Spleen (tissue), 11 donors: Measurements from ENCODE around the gene LYRM4. TPM values are rescaled to one million over a fixed set of nuclear protein-coding genes. Genes with fewer than 3 reads are reported as not detected.
A peak's percentile ranks its signal among the peaks of the same experiment; 100 is the strongest.

Experiments
- DNase-seq: peaks from one replicate; pipeline ENCODE4 v3.0.0-alpha.2; 2020
- H3K27ac ChIP-seq, 8 donors: fragments of 200-600 bp; sonication (generic) in 7 of 8; 1 replicate in 4 of 8; 2 replicates in 4 of 8; pipeline versions ENCODE4 v1.5.0 to v1.8.0; 2016 to 2021; ENCODE audit warnings: inconsistent platforms in 4 of 8, mild to moderate bottlenecking in 4 of 8, moderate library complexity in 1 of 8
- H3K27me3 ChIP-seq, 7 donors: fragments of 200-600 bp; sonication (generic) in 6 of 7; replicated peaks in 1 of 7; 1 replicate in 4 of 7; 2 replicates in 3 of 7; pipeline versions ENCODE4 v1.5.0 to v1.8.0; 2016 to 2021; ENCODE audit warnings: inconsistent platforms in 3 of 7, mild to moderate bottlenecking in 1 of 7
- H3K36me3 ChIP-seq, 6 donors: fragments of 200-600 bp; sonication (generic) in 5 of 6; 1 replicate in 4 of 6; 2 replicates in 2 of 6; pipeline versions ENCODE4 v1.5.0 to v1.8.0; 2016 to 2021; ENCODE audit warnings: inconsistent platforms in 2 of 6
- H3K4me1 ChIP-seq, 6 donors: fragments of 200-600 bp; sonication (generic) in 5 of 6; 1 replicate in 3 of 6; 2 replicates in 3 of 6; pipeline versions ENCODE4 v1.5.0 to v1.8.0; 2016 to 2021; ENCODE audit warnings: inconsistent platforms in 3 of 6
- H3K4me3 ChIP-seq, 8 donors: fragments of 200-600 bp; sonication (generic) in 7 of 8; 1 replicate in 4 of 8; 2 replicates in 4 of 8; pipeline versions ENCODE4 v1.5.0 to v1.8.0; 2016 to 2021; ENCODE audit warnings: inconsistent platforms in 4 of 8, mild to moderate bottlenecking in 4 of 8, moderate library complexity in 2 of 8
- H3K9me3 ChIP-seq, 8 donors: fragments of 200-600 bp; sonication (generic) in 7 of 8; 1 replicate in 4 of 8; 2 replicates in 4 of 8; pipeline versions ENCODE4 v1.5.0 to v1.8.0; 2016 to 2021; ENCODE audit warnings: inconsistent platforms in 4 of 8
- POLR2A ChIP-seq, 3 donors: fragments of 450-650 bp; IDR thresholded peaks; one replicate each; pipeline ENCODE4 v1.5.1; 2017; ENCODE audit warnings: antibody characterized with exemption in 3 of 3, mild to moderate bottlenecking in 1 of 3
- POLR2AphosphoS5 ChIP-seq, 3 donors: sonication (generic); formaldehyde crosslinking; IDR thresholded peaks; one replicate each; pipeline ENCODE4 v1.5.1; 2017; ENCODE audit warnings: antibody characterized with exemption in 3 of 3
- WGBS, 5 donors: extraction: QIAGEN DNeasy Blood & Tissue Kit in 3 of 5; methylation state at CpG; one replicate each; pipeline versions ENCODE4 v1.1.5 to v1.1.7; 2013 to 2018; 5-methylcytosine and 5-hydroxymethylcytosine counted together
- intact Hi-C: fragments of 100-400 bp; cut with DNase I; formaldehyde crosslinking; loops from one replicate; pipeline ENCODE4 v1.15.0; 2023; ENCODE audit warnings: low total_unique reads
- polyA plus RNA-seq, 3 donors: library from polyadenylated mRNA; stranded (reverse); fragments of 200-250 nt; gene quantifications; one replicate each; pipeline ENCODE4 v1.2.1, GENCODE V29; 2013
- total RNA-seq, 7 donors: library from RNA; depleted of rRNA in 3 of 7; stranded (reverse); fragments of >200 nt in 3 of 7; fragmentation: NEBNext Ultra II Directional in 4 of 7; extraction: Animal tissue kit (Norgen Biotek cat#: 25700) in 4 of 7; gene quantifications; one replicate each; pipeline versions ENCODE4 v1.1.0 to v1.2.1, GENCODE V29; 2016 to 2021
- TF ChIP-seq, protein P1 (sequence below), 11 experiments: fragments of 200-600 bp in 7 of 11; fragments of 450-650 bp in 4 of 11; sonication (generic) in 4 of 11; IDR thresholded peaks in 8 of 11; conservative IDR thresholded peaks in 3 of 11; 1 replicate in 7 of 11; 2 replicates in 4 of 11; pipeline versions ENCODE4 v1.4.0 to v1.8.0; 2016 to 2021; ENCODE audit warnings: antibody characterized with exemption in 11 of 11, inconsistent platforms in 4 of 11, mild to moderate bottlenecking in 1 of 11
- donor health status: healthy with polysubstance abuse.
- donor health status: DM: no; HTN: no; CAD: no; lungs with moderate emphysema.
- donor health status: DM: no; HTN: no; CAD: no.
- donor health status: Bipolar disorder and iron deficiency.
- donor health status: healthy.
- donor health status: DM: no; HTN: no; CAD: no.
- donor health status: DM: yes; HTN: yes; CAD: no.

LYRM4 gene
- total and polyA plus RNA-seq, 10 donors, result 32.1 to 58.1 (median 38.7) TPM

DNA sequence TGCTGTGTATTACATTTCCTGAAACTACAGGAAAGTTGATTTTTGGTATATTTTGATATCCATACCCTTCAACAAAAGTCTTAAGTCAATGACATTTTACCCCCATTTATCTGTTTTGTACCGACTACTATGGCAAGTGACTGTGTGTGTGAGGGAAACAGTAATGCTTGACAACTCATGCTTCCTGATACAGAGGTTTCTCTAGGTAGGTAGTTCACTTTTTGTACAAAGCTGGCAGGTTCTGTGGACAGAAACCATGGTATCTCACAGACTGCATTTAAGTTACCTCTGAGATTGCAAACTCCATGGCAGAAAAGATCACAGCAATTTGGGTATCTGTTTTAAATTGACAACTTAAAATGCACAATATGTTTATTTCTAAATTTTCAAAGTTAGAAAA, 29.3 kb upstream of the LYRM4 start:
- Histone ChIP-seq H3K27ac (no peak overlapping the region), H3K9me3 (no peaks in the 10 kb centered on the region), H3K4me3 (no peak overlapping the region), H3K36me3 (no peaks in the 10 kb centered on the region), H3K4me1 (peaks cover 7 to 42% (median 22%) of the 10 kb centered on the region in 6 donors), H3K27me3 (no peaks in the 10 kb centered on the region)
- WGBS, 5 donors, result 56 to 86% (median 70%) methylated on average over 1 of the region's 1 CpG
- intact Hi-C loops, result no loop called here
- no peak for DNase-seq
- no peak for TF ChIP-seq POLR2A (IDR thresholded peaks at IDR 0.05)

DNA sequence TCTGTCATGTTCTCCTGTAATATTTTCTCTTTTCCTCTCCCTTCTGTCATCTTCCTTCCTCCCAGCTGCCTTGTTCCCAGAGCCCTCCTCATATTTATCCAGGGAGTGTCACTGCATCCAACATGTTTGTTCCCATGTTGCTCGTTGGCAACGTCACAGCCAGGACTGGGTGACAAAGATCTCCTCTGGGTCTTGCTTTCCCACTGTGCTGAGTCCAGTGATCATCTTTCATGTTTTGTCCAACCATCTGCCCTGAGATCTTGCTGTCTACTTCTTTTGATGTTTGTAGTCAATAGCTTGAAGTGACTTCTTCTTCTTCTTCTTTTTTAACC, 27.2 kb upstream of the LYRM4 start:
- H3K27ac ChIP-seq, result peak overlapping the region in 7 of 8 donors; percentile 26 to 67 (median 50)
- intact Hi-C loops, result no loop called here
- TF ChIP-seq POLR2AphosphoS5 (IDR thresholded peaks at IDR 0.05) (no peak), POLR2A (IDR thresholded peaks at IDR 0.05) (no peak)
- TF ChIP-seq, protein P1, sequence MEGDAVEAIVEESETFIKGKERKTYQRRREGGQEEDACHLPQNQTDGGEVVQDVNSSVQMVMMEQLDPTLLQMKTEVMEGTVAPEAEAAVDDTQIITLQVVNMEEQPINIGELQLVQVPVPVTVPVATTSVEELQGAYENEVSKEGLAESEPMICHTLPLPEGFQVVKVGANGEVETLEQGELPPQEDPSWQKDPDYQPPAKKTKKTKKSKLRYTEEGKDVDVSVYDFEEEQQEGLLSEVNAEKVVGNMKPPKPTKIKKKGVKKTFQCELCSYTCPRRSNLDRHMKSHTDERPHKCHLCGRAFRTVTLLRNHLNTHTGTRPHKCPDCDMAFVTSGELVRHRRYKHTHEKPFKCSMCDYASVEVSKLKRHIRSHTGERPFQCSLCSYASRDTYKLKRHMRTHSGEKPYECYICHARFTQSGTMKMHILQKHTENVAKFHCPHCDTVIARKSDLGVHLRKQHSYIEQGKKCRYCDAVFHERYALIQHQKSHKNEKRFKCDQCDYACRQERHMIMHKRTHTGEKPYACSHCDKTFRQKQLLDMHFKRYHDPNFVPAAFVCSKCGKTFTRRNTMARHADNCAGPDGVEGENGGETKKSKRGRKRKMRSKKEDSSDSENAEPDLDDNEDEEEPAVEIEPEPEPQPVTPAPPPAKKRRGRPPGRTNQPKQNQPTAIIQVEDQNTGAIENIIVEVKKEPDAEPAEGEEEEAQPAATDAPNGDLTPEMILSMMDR (IDR thresholded peaks at IDR 0.05 in 8 of 11, conservative IDR thresholded peaks at IDR 0.05 in 3 of 11), result no peak
- H3K36me3 ChIP-seq, result no peaks in the 10 kb centered on the region
- no peaks in the 10 kb centered on the region for H3K27me3 ChIP-seq
- H3K4me1 ChIP-seq, result peaks cover 0 to 27% (median 12%) of the 10 kb centered on the region in 6 donors
- no peak overlapping the region for H3K4me3 ChIP-seq
- DNase-seq, result no peak
- H3K9me3 ChIP-seq, result no peaks in the 10 kb centered on the region
- 79 to 92% (median 91%) methylated on average over 2 of the region's 2 CpGs for WGBS, 5 donors

DNA sequence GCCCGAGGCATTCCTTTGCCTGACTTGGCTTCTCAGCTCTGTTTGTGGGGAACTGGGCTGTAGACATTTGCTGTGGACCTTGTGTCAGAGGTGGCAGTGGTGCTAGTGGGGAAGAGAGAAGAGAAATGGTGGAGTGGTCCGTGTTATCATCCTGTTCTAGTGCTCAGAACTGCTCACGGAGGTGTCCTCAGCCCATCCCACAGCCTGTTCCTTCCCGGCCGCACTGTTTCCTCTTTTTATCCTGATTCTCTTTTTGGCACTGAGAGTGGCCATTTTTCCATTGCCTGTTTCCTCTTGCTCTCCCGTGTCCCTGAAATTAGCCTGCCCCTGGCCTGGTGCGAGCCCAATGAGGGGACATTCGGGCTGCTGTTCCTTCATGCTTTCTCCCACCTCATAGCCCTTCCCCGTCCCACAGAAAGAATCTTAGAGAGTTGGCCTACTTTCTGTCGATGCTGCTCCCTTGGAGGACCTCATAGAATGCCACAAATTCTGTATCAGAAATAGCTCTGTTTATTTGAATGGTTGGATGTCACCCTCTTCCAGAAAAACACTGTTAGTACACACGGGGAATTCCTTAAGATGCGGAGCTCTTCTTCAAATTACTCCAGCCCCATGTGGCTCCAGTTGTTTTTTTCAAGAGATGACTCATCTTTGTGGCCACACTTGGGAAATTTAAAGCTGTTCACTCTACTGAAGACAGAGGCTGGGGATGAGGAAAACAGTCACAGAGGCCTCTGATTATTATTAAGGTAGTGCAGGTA, 26.6 kb upstream of the LYRM4 start:
- no peak for DNase-seq
- H3K27ac ChIP-seq, result peak overlapping the region in 7 of 8 donors; percentile 26 to 67 (median 50)
- intact Hi-C loops, result no loop called here
- H3K27me3 ChIP-seq, result no peaks in the 10 kb centered on the region
- WGBS, 5 donors, result 56 to 79% (median 63%) methylated on average over 12 of the region's 12 CpGs
- H3K36me3 ChIP-seq, result no peaks in the 10 kb centered on the region
- H3K4me1 ChIP-seq, result peaks cover 0 to 33% (median 12%) of the 10 kb centered on the region in 6 donors
- no peaks in the 10 kb centered on the region for H3K9me3 ChIP-seq
- no peak overlapping the region for H3K4me3 ChIP-seq
- TF ChIP-seq POLR2A (IDR thresholded peaks at IDR 0.05) (no peak), POLR2AphosphoS5 (IDR thresholded peaks at IDR 0.05) (peak in 2 of 3 donors; percentile 14 to 22)

DNA sequence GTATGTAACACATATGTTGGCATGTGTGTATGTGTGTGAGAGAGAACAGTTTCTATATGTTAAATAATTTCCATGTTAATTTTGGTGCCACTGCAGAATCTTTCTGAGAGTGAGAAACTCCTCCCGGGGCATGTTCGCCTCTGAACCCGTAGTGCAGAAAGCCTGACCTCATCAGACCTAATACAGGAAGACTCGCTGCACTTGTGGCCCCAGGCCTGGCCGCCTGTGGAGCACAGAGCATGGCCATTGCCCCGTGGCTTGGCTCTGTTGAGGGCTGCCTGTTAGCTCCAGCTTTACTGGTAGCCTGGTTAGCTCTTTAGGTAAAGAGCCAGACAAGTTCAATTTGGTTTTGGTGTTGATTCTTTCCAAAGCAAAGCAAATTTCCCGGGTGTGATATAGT, 26.0 kb upstream of the LYRM4 start:
- peaks cover 0 to 39% (median 12%) of the 10 kb centered on the region in 6 donors for H3K4me1 ChIP-seq
- H3K36me3 ChIP-seq, result no peaks in the 10 kb centered on the region
- H3K9me3 ChIP-seq, result no peaks in the 10 kb centered on the region
- H3K27me3 ChIP-seq, result no peaks in the 10 kb centered on the region
- peak overlapping the region in 7 of 8 donors; percentile 26 to 67 (median 50) for H3K27ac ChIP-seq
- DNase-seq, result no peak
- intact Hi-C loops, result no loop called here
- TF ChIP-seq POLR2A (IDR thresholded peaks at IDR 0.05), result no peak
- peak in 1 of 3 donors; percentile 15 for TF ChIP-seq POLR2AphosphoS5 (IDR thresholded peaks at IDR 0.05)
- WGBS, 5 donors, result 58 to 80% (median 71%) methylated on average over 5 to 7 of the region's 7 CpGs
- H3K4me3 ChIP-seq, result no peak overlapping the region

DNA sequence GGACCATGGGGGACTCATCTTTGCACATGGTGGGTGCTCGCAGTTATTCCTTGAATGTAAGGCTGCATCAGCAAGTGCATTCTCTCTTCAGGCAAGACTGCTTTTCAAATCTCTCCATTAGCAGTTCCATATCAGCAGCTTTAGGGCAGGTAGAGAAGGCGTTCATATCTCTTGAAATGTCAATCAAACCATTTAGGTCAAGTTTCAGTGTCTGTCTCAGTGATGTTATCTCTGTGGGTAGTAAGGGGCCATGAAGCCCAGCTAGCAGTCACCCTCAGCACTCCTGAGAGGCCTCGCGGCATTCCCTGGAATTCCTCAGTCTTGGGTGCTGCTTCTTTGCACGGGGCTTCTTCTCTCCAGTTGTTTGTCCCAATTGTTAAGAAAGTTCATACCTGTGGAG, 24.8 kb upstream of the LYRM4 start:
- no peaks in the 10 kb centered on the region for H3K9me3 ChIP-seq
- WGBS, 5 donors, result 94 to 98% (median 95%) methylated on average over 5 of the region's 5 CpGs
- peaks cover 0 to 50% (median 13%) of the 10 kb centered on the region in 6 donors for H3K4me1 ChIP-seq
- no peaks in the 10 kb centered on the region for H3K36me3 ChIP-seq
- DNase-seq, result no peak
- intact Hi-C loops, result no loop called here
- H3K27ac ChIP-seq, result no peak overlapping the region
- TF ChIP-seq, protein P1 (IDR thresholded peaks at IDR 0.05 in 8 of 11, conservative IDR thresholded peaks at IDR 0.05 in 3 of 11), result no peak
- no peak overlapping the region for H3K4me3 ChIP-seq
- H3K27me3 ChIP-seq, result no peaks in the 10 kb centered on the region
